Thyroid gland (tissue), 4 donors: Measurements from ENCODE around the gene EPOP.

ENCODE experiments used
- CTCF ChIP-seq, 6 experiments: fragments of 200-600 bp in 3 of 6; fragments of 450-650 bp in 3 of 6; sonication (generic) in 3 of 6; IDR thresholded peaks; one replicate each; pipeline ENCODE4 v1.5.1; 2016 to 2019; ENCODE audit warnings: antibody characterized with exemption in 6 of 6, mild to moderate bottlenecking in 2 of 6, inconsistent platforms in 1 of 6, moderate library complexity in 1 of 6
- POLR2A ChIP-seq, 2 donors: fragments of 450-650 bp; IDR thresholded peaks; one replicate each; pipeline ENCODE4 v1.6.1; 2017; ENCODE audit warnings: antibody characterized with exemption in 2 of 2, mild to moderate bottlenecking in 2 of 2, moderate library complexity in 1 of 2

- TF ChIP-seq POLR2A (IDR thresholded peaks at IDR 0.05) (no peak), CTCF (IDR thresholded peaks at IDR 0.05) (no peak)
Measured at GRCh38 chr17:38697061-38697820, 22.5 kb upstream of the EPOP start.
